ENCODE measurements around the gene KRTAP10-7. TPM values are rescaled to one million over a fixed set of nuclear protein-coding genes. Genes with fewer than 3 reads are reported as not detected.

KRTAP10-7 gene
- total RNA-seq, 2 donors from 2014 or later, result not detected

GRCh38 chr21:44613386-44614155, 13.2 kb downstream of the KRTAP10-7 start:
- H3K27ac Mint-ChIP-seq, result no peak overlapping the region
- ATAC-seq (replicated peaks in 1 of 2) (no peak), DNase-seq (no peak)
- H3K36me3 Mint-ChIP-seq (ENCODE audit: insufficient read depth in 2 of 2), result peaks cover 10 to 19% of the 10 kb centered on the region in 2 donors
- no peak overlapping the region for H3K4me3 Mint-ChIP-seq
- H3K27me3 Mint-ChIP-seq (ENCODE audit: low read depth), result no peaks in the 10 kb centered on the region
- H3K4me1 Mint-ChIP-seq (ENCODE audit: low read depth), result peaks cover 18% of the 10 kb centered on the region
- peaks cover 12 to 13% of the 10 kb centered on the region in 2 donors for H3K9me3 Mint-ChIP-seq

GRCh38 chr21:44614161-44614631, 13.8 kb downstream of the KRTAP10-7 start:
- DNase-seq, result no peak

GRCh38 chr21:44614961-44615391, 14.6 kb downstream of the KRTAP10-7 start:
- Mint-ChIP-seq H3K4me1 (ENCODE audit: low read depth) (peaks cover 26% of the 10 kb centered on the region), H3K27ac (no peak overlapping the region), H3K9me3 (peaks cover 13 to 15% of the 10 kb centered on the region in 2 donors), H3K4me3 (no peak overlapping the region), H3K36me3 (ENCODE audit: insufficient read depth in 2 of 2) (peaks cover 18 to 22% of the 10 kb centered on the region in 2 donors), H3K27me3 (ENCODE audit: low read depth) (no peaks in the 10 kb centered on the region)
- no peak for ATAC-seq (replicated peaks in 1 of 2)
- no peak for DNase-seq

More at GRCh38 chr21:44614161-44614631, 13.8 kb downstream of the KRTAP10-7 start:
- Mint-ChIP-seq H3K4me3 (no peak overlapping the region), H3K27ac (no peak overlapping the region), H3K36me3 (ENCODE audit: insufficient read depth in 2 of 2) (peaks cover 14 to 20% of the 10 kb centered on the region in 2 donors), H3K4me1 (ENCODE audit: low read depth) (peaks cover 24% of the 10 kb centered on the region), H3K9me3 (peaks cover 12 to 14% of the 10 kb centered on the region in 2 donors), H3K27me3 (ENCODE audit: low read depth) (no peaks in the 10 kb centered on the region)
- no peak for ATAC-seq (replicated peaks in 1 of 2)

GRCh38 chr21:44615466-44615865, 15.1 kb downstream of the KRTAP10-7 start:
- Mint-ChIP-seq H3K27ac (no peak overlapping the region), H3K9me3 (peaks cover 15 to 17% of the 10 kb centered on the region in 2 donors), H3K4me3 (no peak overlapping the region), H3K27me3 (ENCODE audit: low read depth) (no peaks in the 10 kb centered on the region), H3K36me3 (ENCODE audit: insufficient read depth in 2 of 2) (peaks cover 20 to 22% of the 10 kb centered on the region in 2 donors), H3K4me1 (ENCODE audit: low read depth) (peaks cover 26% of the 10 kb centered on the region)
- ATAC-seq (replicated peaks in 1 of 2) (no peak), DNase-seq (no peak)

GRCh38 chr21:44615911-44616590, 15.7 kb downstream of the KRTAP10-7 start:
- Mint-ChIP-seq H3K36me3 (ENCODE audit: insufficient read depth in 2 of 2) (peaks cover 24 to 28% of the 10 kb centered on the region in 2 donors), H3K27ac (no peak overlapping the region), H3K27me3 (ENCODE audit: low read depth) (no peaks in the 10 kb centered on the region), H3K4me3 (no peak overlapping the region), H3K4me1 (ENCODE audit: low read depth) (peaks cover 26% of the 10 kb centered on the region), H3K9me3 (peaks cover 19 to 22% of the 10 kb centered on the region in 2 donors)
- ATAC-seq (replicated peaks in 1 of 2), result no peak
- DNase-seq, result no peak

- Mint-ChIP-seq H3K9me3 (peaks cover 19% of the 10 kb centered on the region in 2 donors), H3K27me3 (ENCODE audit: low read depth) (no peaks in the 10 kb centered on the region), H3K27ac (no peak overlapping the region), H3K4me1 (ENCODE audit: low read depth) (peaks cover 26% of the 10 kb centered on the region), H3K4me3 (no peak overlapping the region), H3K36me3 (ENCODE audit: insufficient read depth in 2 of 2) (peaks cover 22 to 28% of the 10 kb centered on the region in 2 donors)
- no peak for DNase-seq
- no peak for ATAC-seq (replicated peaks in 1 of 2)
Measured at GRCh38 chr21:44616591-44616926, 16.2 kb downstream of the KRTAP10-7 start.

- no peak overlapping the region for H3K27ac Mint-ChIP-seq
Measured at GRCh38 chr21:44617071-44617501, 16.7 kb downstream of the KRTAP10-7 start.

GRCh38 chr21:44618504-44618903, 18.1 kb downstream of the KRTAP10-7 start:
- no peaks in the 10 kb centered on the region for H3K27me3 Mint-ChIP-seq (ENCODE audit: low read depth)
- H3K36me3 Mint-ChIP-seq (ENCODE audit: insufficient read depth in 2 of 2), result peaks cover 28 to 31% of the 10 kb centered on the region in 2 donors
- peak overlapping the region; percentile 91 for H3K27ac Mint-ChIP-seq
- H3K9me3 Mint-ChIP-seq, result peaks cover 26% of the 10 kb centered on the region in 2 donors
- ATAC-seq (replicated peaks in 1 of 2) (peak; percentile 45 to 56), DNase-seq (peak in 1 of 2 donors; percentile 8)
- H3K4me3 Mint-ChIP-seq, result peak overlapping the region; percentile 61 to 74
- H3K4me1 Mint-ChIP-seq (ENCODE audit: low read depth), result peaks cover 26% of the 10 kb centered on the region

More at GRCh38 chr21:44617071-44617501, 16.7 kb downstream of the KRTAP10-7 start:
- Mint-ChIP-seq H3K36me3 (ENCODE audit: insufficient read depth in 2 of 2) (peaks cover 22 to 28% of the 10 kb centered on the region in 2 donors), H3K4me3 (no peak overlapping the region), H3K9me3 (peaks cover 19% of the 10 kb centered on the region in 2 donors), H3K27me3 (ENCODE audit: low read depth) (no peaks in the 10 kb centered on the region), H3K4me1 (ENCODE audit: low read depth) (peaks cover 26% of the 10 kb centered on the region)
- ATAC-seq (replicated peaks in 1 of 2) (no peak), DNase-seq (no peak)

- peak overlapping the region; percentile 91 for H3K27ac Mint-ChIP-seq
- H3K4me1 Mint-ChIP-seq (ENCODE audit: low read depth), result peaks cover 26% of the 10 kb centered on the region
- DNase-seq (peak; percentile 43 to 59), ATAC-seq (replicated peaks in 1 of 2) (peak; percentile 78 to 97)
- H3K27me3 Mint-ChIP-seq (ENCODE audit: low read depth), result no peaks in the 10 kb centered on the region
- H3K36me3 Mint-ChIP-seq (ENCODE audit: insufficient read depth in 2 of 2), result peaks cover 32 to 35% of the 10 kb centered on the region in 2 donors
- peaks cover 30% of the 10 kb centered on the region in 2 donors for H3K9me3 Mint-ChIP-seq
- peak overlapping the region; percentile 61 to 74 for H3K4me3 Mint-ChIP-seq
Measured at GRCh38 chr21:44618909-44619308, 18.5 kb downstream of the KRTAP10-7 start.

GRCh38 chr21:44619886-44620285, 19.5 kb downstream of the KRTAP10-7 start:
- DNase-seq (no peak), ATAC-seq (replicated peaks in 1 of 2) (no peak)
- H3K9me3 Mint-ChIP-seq, result peaks cover 35 to 37% of the 10 kb centered on the region in 2 donors
- no peak overlapping the region for H3K4me3 Mint-ChIP-seq
- peaks cover 36 to 44% of the 10 kb centered on the region in 2 donors for H3K36me3 Mint-ChIP-seq (ENCODE audit: insufficient read depth in 2 of 2)
- peaks cover 26% of the 10 kb centered on the region for H3K4me1 Mint-ChIP-seq (ENCODE audit: low read depth)
- H3K27me3 Mint-ChIP-seq (ENCODE audit: low read depth), result no peaks in the 10 kb centered on the region
- peak overlapping the region; percentile 91 for H3K27ac Mint-ChIP-seq

- no peak overlapping the region for H3K4me3 Mint-ChIP-seq
- peaks cover 9% of the 10 kb centered on the region for H3K4me1 Mint-ChIP-seq (ENCODE audit: low read depth)
- ATAC-seq (replicated peaks in 1 of 2) (no peak), DNase-seq (no peak)
- H3K36me3 Mint-ChIP-seq (ENCODE audit: insufficient read depth in 2 of 2), result peaks cover 36 to 38% of the 10 kb centered on the region in 2 donors
- H3K9me3 Mint-ChIP-seq, result peaks cover 33 to 34% of the 10 kb centered on the region in 2 donors
- no peaks in the 10 kb centered on the region for H3K27me3 Mint-ChIP-seq (ENCODE audit: low read depth)
- no peak overlapping the region for H3K27ac Mint-ChIP-seq
Measured at GRCh38 chr21:44623575-44623974, 23.2 kb downstream of the KRTAP10-7 start.

GRCh38 chr21:44625756-44626155, 25.4 kb downstream of the KRTAP10-7 start:
- DNase-seq, result no peak
- ATAC-seq (replicated peaks in 1 of 2), result no peak
- H3K27ac Mint-ChIP-seq, result no peak overlapping the region
- peaks cover 20 to 27% of the 10 kb centered on the region in 2 donors for H3K9me3 Mint-ChIP-seq
- no peaks in the 10 kb centered on the region for H3K4me1 Mint-ChIP-seq (ENCODE audit: low read depth)
- no peaks in the 10 kb centered on the region for H3K27me3 Mint-ChIP-seq (ENCODE audit: low read depth)
- peaks cover 27 to 28% of the 10 kb centered on the region in 2 donors for H3K36me3 Mint-ChIP-seq (ENCODE audit: insufficient read depth in 2 of 2)
- H3K4me3 Mint-ChIP-seq, result no peak overlapping the region

- DNase-seq, result no peak
- Mint-ChIP-seq H3K4me3 (no peak overlapping the region), H3K9me3 (peaks cover 23 to 31% of the 10 kb centered on the region in 2 donors), H3K36me3 (ENCODE audit: insufficient read depth in 2 of 2) (peaks cover 28 to 31% of the 10 kb centered on the region in 2 donors), H3K27ac (no peak overlapping the region), H3K27me3 (ENCODE audit: low read depth) (no peaks in the 10 kb centered on the region), H3K4me1 (ENCODE audit: low read depth) (no peaks in the 10 kb centered on the region)
- peak in 1 of 2 donors; percentile 26 for ATAC-seq (replicated peaks in 1 of 2)
Measured at GRCh38 chr21:44626262-44626661, 25.9 kb downstream of the KRTAP10-7 start.

All from activated T-cell treated with anti-CD3 and anti-CD28 coated beads, Interleukin-2, amount 50 U/mL, for 72 hours (primary cell).